ENCODE results near the gene TBPL1.

The TBPL1 gene

GRCh38 chr6:133995758-133996157, 42.7 kb downstream of the TBPL1 start:
- H3K4me3 ChIP-seq (ENCODE audit: low read length), result no peak overlapping the region
- no peak for TF ChIP-seq CTCF (IDR thresholded peaks at IDR 0.05; ENCODE audit: insufficient read depth, low read depth, low read length, missing control alignments)
- DNase-seq (ENCODE audit: low read depth), result no peak

DNA sequence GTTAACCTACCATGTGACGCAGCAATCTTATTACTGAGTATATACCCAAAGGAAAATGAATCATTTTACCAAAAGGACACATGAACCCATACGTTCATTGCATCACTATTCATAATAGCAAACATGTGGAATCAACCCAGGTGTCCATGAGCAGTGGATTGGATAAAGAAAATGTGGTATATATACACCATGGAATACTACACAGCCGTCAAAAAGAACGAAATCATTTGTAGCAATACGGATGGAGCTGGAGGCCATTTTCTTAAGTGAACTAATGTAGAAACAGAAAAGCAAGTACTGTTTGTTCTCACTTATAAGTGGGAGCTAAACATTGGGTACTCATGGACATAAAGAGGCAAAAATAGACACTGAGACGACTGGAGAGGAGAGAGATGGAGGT, 44.2 kb downstream of the TBPL1 start:
- H3K4me3 ChIP-seq (ENCODE audit: low read length), result no peak overlapping the region
- TF ChIP-seq CTCF (IDR thresholded peaks at IDR 0.05; ENCODE audit: insufficient read depth, low read depth, low read length, missing control alignments), result no peak
- peak; percentile 20 for DNase-seq (ENCODE audit: low read depth)

DNA sequence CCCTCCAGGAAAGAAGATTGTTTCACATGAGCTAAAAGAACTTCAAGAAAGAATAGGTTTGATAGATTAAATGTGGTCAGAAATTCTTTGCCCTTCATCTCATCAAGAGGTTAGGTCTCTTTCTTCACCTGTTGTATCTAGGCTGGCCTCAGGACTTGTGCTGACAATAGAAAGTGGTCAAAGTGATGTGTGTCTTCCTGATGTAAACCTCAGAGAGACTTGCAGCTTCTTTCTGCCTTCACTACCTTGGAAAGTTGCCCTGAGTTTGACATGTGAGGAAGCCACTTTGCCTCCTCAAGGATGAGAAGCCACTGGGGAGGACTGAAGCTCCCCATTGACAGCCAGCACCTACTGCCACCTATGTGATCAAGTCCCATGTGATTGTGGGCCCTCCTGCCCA, 46.3 kb downstream of the TBPL1 start:
- no peak for DNase-seq (ENCODE audit: low read depth)
- no peak overlapping the region for H3K4me3 ChIP-seq (ENCODE audit: low read length)
- no peak for TF ChIP-seq CTCF (IDR thresholded peaks at IDR 0.05; ENCODE audit: insufficient read depth, low read depth, low read length, missing control alignments)

GRCh38 chr6:134000443-134000842, 47.4 kb downstream of the TBPL1 start:
- TF ChIP-seq CTCF (IDR thresholded peaks at IDR 0.05; ENCODE audit: insufficient read depth, low read depth, low read length, missing control alignments), result no peak
- peak; percentile 90 for DNase-seq (ENCODE audit: low read depth)
- no peak overlapping the region for H3K4me3 ChIP-seq (ENCODE audit: low read length)

DNA sequence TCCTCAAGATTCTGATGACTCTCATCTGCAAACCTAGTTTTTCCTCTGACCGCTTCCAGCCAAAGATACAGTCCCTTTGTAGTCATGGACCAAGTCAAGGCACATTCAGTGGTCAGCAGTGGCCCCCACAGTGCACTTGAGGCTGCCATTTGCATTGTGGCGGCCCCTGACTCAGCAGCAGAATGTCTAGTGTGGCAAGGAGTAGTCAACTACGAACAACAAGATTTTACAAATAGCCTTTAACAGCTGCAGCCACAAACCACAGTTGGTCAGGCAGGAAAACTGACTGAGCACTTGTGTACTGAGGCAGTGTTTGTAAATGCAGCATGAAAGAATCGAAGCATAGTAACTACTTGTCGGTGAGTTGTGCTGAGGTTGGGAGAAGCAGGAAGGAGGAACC, 49.8 kb downstream of the TBPL1 start:
- no peak overlapping the region for H3K4me3 ChIP-seq (ENCODE audit: low read length)
- no peak for TF ChIP-seq CTCF (IDR thresholded peaks at IDR 0.05; ENCODE audit: insufficient read depth, low read depth, low read length, missing control alignments)
- DNase-seq (ENCODE audit: low read depth), result no peak

DNA sequence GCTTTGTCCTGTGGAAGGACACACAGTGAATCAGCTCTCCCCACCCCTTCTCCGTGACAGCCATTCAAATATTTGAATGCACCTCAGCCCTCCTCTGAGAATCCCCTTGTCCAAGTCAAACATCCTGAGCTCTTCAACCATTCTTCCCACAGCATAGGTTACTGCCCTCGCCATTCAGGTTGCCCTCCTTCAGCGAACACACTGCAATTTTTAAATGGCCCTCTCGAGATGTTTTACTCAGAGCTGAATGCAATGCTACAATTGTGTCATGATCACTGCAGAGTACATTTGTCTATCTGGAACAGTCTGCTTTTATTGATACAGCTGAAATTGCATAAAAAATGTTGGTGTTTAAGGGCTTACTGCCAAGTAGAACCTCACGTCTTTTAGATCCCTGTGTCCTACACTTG, 50.5 kb downstream of the TBPL1 start:
- no peak for TF ChIP-seq CTCF (IDR thresholded peaks at IDR 0.05; ENCODE audit: insufficient read depth, low read depth, low read length, missing control alignments)
- H3K4me3 ChIP-seq (ENCODE audit: low read length), result no peak overlapping the region
- no peak for DNase-seq (ENCODE audit: low read depth)

- H3K4me3 ChIP-seq (ENCODE audit: low read length), result no peak overlapping the region
- TF ChIP-seq CTCF (IDR thresholded peaks at IDR 0.05; ENCODE audit: insufficient read depth, low read depth, low read length, missing control alignments), result no peak
- no peak for DNase-seq (ENCODE audit: low read depth)
These were observed 51.7 kb downstream of the TBPL1 start for GRCh38 chr6:134004714-134005113.
